A549 (cell line): Measurements from ENCODE around the gene HLX.

ENCODE experiments used
- CTCF ChIP-seq: fragments of >200 bp; sonication (Bioruptor Twin); formaldehyde crosslinking; IDR thresholded peaks from 3 replicates; pipeline ENCODE4 v1.5.1; 2016
- JUN ChIP-seq, 2 experiments: fragments of >200 bp; sonication (Bioruptor Twin); formaldehyde crosslinking; IDR thresholded peaks; 2 replicates in 1 of 2; 3 replicates in 1 of 2; pipeline ENCODE4 v1.6.1; 2016 to 2017
- MAX ChIP-seq: IDR thresholded peaks from 2 replicates; pipeline ENCODE4 v1.6.1; 2012
- NR3C1 ChIP-seq: fragments of >200 bp; sonication (Bioruptor Twin); formaldehyde crosslinking; IDR thresholded peaks from 3 replicates; pipeline ENCODE4 v1.6.1; 2017
- PHF8 ChIP-seq: fragments of 200-600 bp; sonication (generic); IDR thresholded peaks from 2 replicates; pipeline ENCODE4 v1.6.1; 2016; ENCODE audit warnings: low read depth, mild to moderate bottlenecking, antibody characterized with exemption, moderate library complexity, borderline replicate concordance
- POLR2A ChIP-seq: IDR thresholded peaks from 2 replicates; pipeline ENCODE4 v1.6.1; 2012; ENCODE audit warnings: mild to moderate bottlenecking, low read length
- SREBF2 ChIP-seq: fragments of 450-650 bp; IDR thresholded peaks from 2 replicates; pipeline ENCODE4 v1.6.1; 2014; ENCODE audit warnings: mild to moderate bottlenecking, moderate library complexity

GRCh38 chr1:220888417-220888986 lies 9.3 kb downstream of the HLX start:
- TF ChIP-seq NR3C1 (no peak), POLR2A (no peak), PHF8 (no peak), MAX (no peak), SREBF2 (no peak), CTCF (no peak), JUN (IDR thresholded peaks at IDR 0.05) (no peak)
